Naive thymus-derived CD4-positive, alpha-beta T cell (primary cell): ENCODE measurements around the gene RAB11B. TPM values are rescaled to one million over a fixed set of nuclear protein-coding genes. Genes with fewer than 3 reads are reported as not detected.

Experiments used
- ATAC-seq: fragments of 150-1000 bp; cut with Tn5 transposase; 2 replicates; pipeline ENCODE4 v1.10.0; 2021; ENCODE audit warnings: mild to moderate bottlenecking, moderate library complexity
- CTCF ChIA-PET: fragments of 350-600 bp; sonication (Branson Sonifier 250); formaldehyde crosslinking; loops from one replicate; lab custom pipeline; 2021; ENCODE audit warnings: antibody characterized with exemption; lab: Charles Lee
- POLR2A ChIA-PET: fragments of 350-600 bp; sonication (Branson Sonifier 250); formaldehyde crosslinking; loops from one replicate; lab custom pipeline; 2021; ENCODE audit warnings: antibody characterized with exemption, inconsistent platforms; lab: Charles Lee
- DNase-seq, 9 donors: peaks; one replicate each; pipeline versions ENCODE4 v3.0.0 to v3.0.0-alpha.2; 2020 to 2022; ENCODE audit warnings: mixed read lengths in 1 of 9
- H3K27ac ChIP-seq: one replicate; pipeline ENCODE4 v1.7.0; 2013; ENCODE audit warnings: mild to moderate bottlenecking, low read depth, low read length, moderate library complexity
- H3K27me3 ChIP-seq, 2 donors: one replicate each; pipeline ENCODE4 v1.7.0; 2013; ENCODE audit warnings: low read length in 2 of 2, mild to moderate bottlenecking in 2 of 2, moderate library complexity in 2 of 2; ENCODE audit not compliant: control insufficient read depth in 2 of 2, insufficient read depth in 2 of 2
- H3K36me3 ChIP-seq, 3 experiments: 1 replicate in 2 of 3; 2 replicates in 1 of 3; pipeline ENCODE4 v1.7.0; 2013; ENCODE audit warnings: low read length in 3 of 3, mild to moderate bottlenecking in 3 of 3, moderate library complexity in 1 of 3; ENCODE audit not compliant: insufficient read depth in 3 of 3, control insufficient read depth in 2 of 3
- H3K4me1 ChIP-seq, 2 donors: one replicate each; pipeline ENCODE4 v1.7.0; 2013; ENCODE audit warnings: low read length in 2 of 2, mild to moderate bottlenecking in 2 of 2, moderate library complexity in 1 of 2; ENCODE audit not compliant: control insufficient read depth in 2 of 2, insufficient read depth in 2 of 2
- H3K4me3 ChIP-seq: 2 replicates; pipeline ENCODE4 v1.7.0; 2013; ENCODE audit warnings: mild to moderate bottlenecking, low read length
- H3K9me3 ChIP-seq, 3 experiments: 1 replicate in 2 of 3; 2 replicates in 1 of 3; pipeline ENCODE4 v1.7.0; 2013; ENCODE audit warnings: low read length in 3 of 3; ENCODE audit not compliant: control insufficient read depth in 2 of 3
- H3K27ac Mint-ChIP-seq, 9 donors: one replicate each; pipeline ENCODE4 v1.8.0; 2020 to 2022; ENCODE audit warnings: mixed read lengths in 9 of 9, mild to moderate bottlenecking in 8 of 9, moderate library complexity in 5 of 9, inconsistent platforms in 2 of 9
- H3K27me3 Mint-ChIP-seq, 5 donors: one replicate each; pipeline ENCODE4 v1.8.0; 2021 to 2022; ENCODE audit warnings: mixed read lengths in 5 of 5, mild to moderate bottlenecking in 1 of 5
- H3K36me3 Mint-ChIP-seq, 5 donors: one replicate each; pipeline ENCODE4 v1.8.0; 2020 to 2022; ENCODE audit warnings: mixed read lengths in 5 of 5, mild to moderate bottlenecking in 3 of 5, inconsistent platforms in 1 of 5
- H3K4me1 Mint-ChIP-seq, 7 donors: one replicate each; pipeline ENCODE4 v1.8.0; 2020 to 2022; ENCODE audit warnings: mixed read lengths in 7 of 7, mild to moderate bottlenecking in 3 of 7, inconsistent platforms in 1 of 7
- H3K4me3 Mint-ChIP-seq, 10 donors: one replicate each; pipeline ENCODE4 v1.8.0; 2020 to 2022; ENCODE audit warnings: mild to moderate bottlenecking in 10 of 10, mixed read lengths in 10 of 10, moderate library complexity in 6 of 10, inconsistent platforms in 2 of 10
- H3K9me3 Mint-ChIP-seq, 11 donors: one replicate each; pipeline ENCODE4 v1.8.0; 2020 to 2022; ENCODE audit warnings: mixed read lengths in 11 of 11, mild to moderate bottlenecking in 4 of 11, inconsistent platforms in 1 of 11, moderate library complexity in 1 of 11
- intact Hi-C, 2 donors: fragments of 100-400 bp; cut with micrococcal nuclease; formaldehyde crosslinking; loops; one replicate each; pipeline ENCODE4 v1.15.1; 2023
- polyA plus RNA-seq, 2 donors: library from polyadenylated mRNA; unstranded; fragments of 300-500 nt; fragmentation: Illumina TruSeq; gene quantifications; one replicate each; pipeline ENCODE4 v1.2.3, GENCODE V29; 2021
- total RNA-seq, 6 experiments: library from RNA in 5 of 6; stranded (reverse) in 5 of 6; gene quantifications; 1 replicate in 5 of 6; 2 replicates in 1 of 6; pipeline ENCODE4 v1.2.3 and lab custom pipeline; 2021 to 2026

The RAB11B gene
- total and polyA plus RNA-seq, 7 experiments from 2014 or later = 53.1 to 113 (median 95.3) TPM

DNA sequence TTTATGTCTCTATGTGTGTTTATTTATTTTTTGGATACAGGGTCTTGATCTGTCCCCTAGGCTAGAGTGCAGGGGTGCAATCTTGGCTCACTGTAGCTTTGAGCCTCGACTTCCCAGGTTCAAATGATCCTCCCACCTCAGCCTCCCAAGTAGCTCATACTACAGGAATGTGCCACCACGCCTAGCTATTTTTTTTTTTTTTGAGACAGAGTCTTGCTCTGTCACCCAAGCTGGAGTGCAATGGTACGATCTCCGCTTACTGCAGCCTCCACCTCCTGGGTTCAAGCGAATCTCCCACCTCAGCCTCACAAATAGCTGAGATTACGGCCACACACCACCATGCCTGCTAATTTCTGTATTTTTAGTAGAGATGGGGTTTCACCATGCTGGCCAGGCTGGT is 31.2 kb upstream of the RAB11B start:
- peaks cover 4 to 26% (median 12%) of the 10 kb centered on the region in 5 donors for H3K27me3 Mint-ChIP-seq
- no peaks in the 10 kb centered on the region for H3K4me1 ChIP-seq
- peaks cover 0 to 4% of the 10 kb centered on the region in 2 donors for H3K27me3 ChIP-seq
- no peak overlapping the region for H3K27ac Mint-ChIP-seq
- H3K4me3 ChIP-seq = no peak overlapping the region
- H3K27ac ChIP-seq = no peak overlapping the region
- no peak for DNase-seq
- no peak overlapping the region for H3K4me3 Mint-ChIP-seq
- H3K36me3 ChIP-seq = no peaks in the 10 kb centered on the region
- intact Hi-C loops = loop anchor here in 1 of 2 donors (10.0 kb wide), 1 partner anchor 126 kb away; no protein-coding TSS in a partner anchor
- POLR2A ChIA-PET = interaction anchor here (0.8 kb wide), 1 partner anchor 18 kb away, joined by 3 read pairs; no protein-coding TSS in a partner anchor
- H3K4me1 Mint-ChIP-seq = peaks cover 7 to 23% (median 10%) of the 10 kb centered on the region in 7 donors
- H3K36me3 Mint-ChIP-seq = no peaks in the 10 kb centered on the region
- peaks cover 0 to 3% (median 0%) of the 10 kb centered on the region in 11 donors for H3K9me3 Mint-ChIP-seq
- CTCF ChIA-PET = interaction anchor here (0.7 kb wide), 2 partner anchors 266 to 286 kb away, joined by 3 to 4 read pairs; no protein-coding TSS in a partner anchor
- ATAC-seq = no peak
- no peaks in the 10 kb centered on the region for H3K9me3 ChIP-seq

DNA sequence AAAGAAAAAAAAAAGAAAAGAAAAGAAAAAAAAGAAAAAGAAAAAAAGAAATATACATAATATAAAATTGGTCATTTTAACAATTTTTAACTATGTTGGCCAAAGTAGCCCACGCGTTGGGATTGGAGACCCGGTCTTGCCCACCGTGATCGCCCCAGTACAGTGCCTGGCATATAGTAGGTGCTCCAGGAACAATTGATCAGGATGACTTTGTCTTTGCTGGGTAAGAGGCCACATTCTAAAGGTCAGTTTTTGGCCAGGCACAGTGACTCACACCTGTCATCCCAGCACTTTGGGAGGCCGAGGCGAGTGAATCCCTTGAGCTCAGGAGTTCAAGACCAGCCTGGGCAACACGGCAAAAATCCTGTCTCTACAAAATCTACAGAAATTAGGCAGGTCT is 30.0 kb upstream of the RAB11B start:
- intact Hi-C loops = no loop called here
- ChIA-PET POLR2A (no interaction called here), CTCF (no interaction called here)
- H3K4me3 ChIP-seq = no peak overlapping the region
- ATAC-seq = no peak
- peaks cover 7 to 23% (median 10%) of the 10 kb centered on the region in 7 donors for H3K4me1 Mint-ChIP-seq
- H3K27ac Mint-ChIP-seq = no peak overlapping the region
- no peaks in the 10 kb centered on the region for H3K4me1 ChIP-seq
- peaks cover 4 to 25% (median 14%) of the 10 kb centered on the region in 5 donors for H3K27me3 Mint-ChIP-seq
- H3K9me3 ChIP-seq = no peaks in the 10 kb centered on the region
- no peaks in the 10 kb centered on the region for H3K36me3 Mint-ChIP-seq
- no peak for DNase-seq
- peaks cover 0 to 4% of the 10 kb centered on the region in 2 donors for H3K27me3 ChIP-seq
- no peak overlapping the region for H3K27ac ChIP-seq
- no peaks in the 10 kb centered on the region for H3K36me3 ChIP-seq
- H3K4me3 Mint-ChIP-seq = no peak overlapping the region
- H3K9me3 Mint-ChIP-seq = peaks cover 0 to 3% (median 0%) of the 10 kb centered on the region in 11 donors

DNA sequence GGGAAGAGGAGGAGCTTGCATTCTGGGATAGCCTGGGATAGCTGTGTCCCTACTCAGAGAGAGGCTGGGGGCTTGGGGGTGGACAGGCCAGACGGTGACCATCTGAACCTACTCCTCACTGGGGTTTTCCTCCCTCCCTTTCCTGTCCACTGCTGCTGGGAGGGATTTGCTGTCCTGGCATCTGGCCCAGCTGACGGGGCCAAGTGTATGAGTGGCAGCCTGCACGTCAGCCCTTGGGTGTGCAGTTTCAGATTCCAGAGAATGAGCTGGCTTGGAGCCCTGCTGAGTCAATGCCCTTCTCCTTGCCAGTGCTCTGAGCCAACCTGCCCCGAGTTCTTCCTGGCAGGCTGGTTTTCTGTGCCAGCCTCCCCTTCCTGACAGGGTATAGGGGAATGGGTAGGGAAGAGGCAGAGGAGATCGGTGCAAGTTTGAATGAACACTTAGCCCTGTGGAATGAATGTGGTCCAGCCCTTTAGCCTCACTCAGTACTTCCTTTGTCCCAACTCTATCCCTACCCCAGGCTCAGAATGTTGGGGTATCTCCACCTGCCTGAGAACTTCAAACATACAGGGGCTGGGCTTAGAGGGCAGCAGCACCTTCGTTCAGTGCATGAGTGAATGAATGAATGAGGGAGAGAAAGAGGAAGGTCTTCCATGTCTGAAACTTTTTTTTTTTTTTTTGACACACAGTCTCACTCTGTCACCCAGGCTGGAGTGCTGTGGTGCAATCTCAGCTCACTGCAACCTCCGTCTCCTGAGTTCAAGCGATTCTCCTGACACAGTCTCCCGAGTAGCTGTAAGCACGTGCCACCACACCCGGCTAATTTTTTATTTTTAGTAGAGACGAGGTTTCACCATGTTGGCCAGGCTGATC is 28.0 kb upstream of the RAB11B start:
- ATAC-seq = peak; percentile 55
- peaks cover 0 to 4% of the 10 kb centered on the region in 2 donors for H3K27me3 ChIP-seq
- intact Hi-C loops = no loop called here
- H3K27ac ChIP-seq = no peak overlapping the region
- H3K4me3 Mint-ChIP-seq = peak overlapping the region in 4 of 10 donors; percentile 25 to 45 (median 39)
- ChIA-PET CTCF (interaction anchor here (1.6 kb wide), 1 partner anchor 8 kb away, joined by 4 read pairs; no protein-coding TSS in a partner anchor), POLR2A (interaction anchor here (0.7 to 1.0 kb wide), 3 partner anchors 8 to 76 kb away, joined by 3 to 4 read pairs (median 3); no protein-coding TSS in a partner anchor)
- no peak overlapping the region for H3K27ac Mint-ChIP-seq
- H3K4me1 ChIP-seq = no peaks in the 10 kb centered on the region
- no peak overlapping the region for H3K4me3 ChIP-seq
- DNase-seq = no peak
- no peaks in the 10 kb centered on the region for H3K9me3 ChIP-seq
- H3K9me3 Mint-ChIP-seq = no peaks in the 10 kb centered on the region
- H3K4me1 Mint-ChIP-seq = peaks cover 7 to 17% (median 10%) of the 10 kb centered on the region in 7 donors
- H3K36me3 Mint-ChIP-seq = peaks cover 0 to 2% (median 0%) of the 10 kb centered on the region in 5 donors
- H3K36me3 ChIP-seq = no peaks in the 10 kb centered on the region
- peaks cover 15 to 35% (median 30%) of the 10 kb centered on the region in 5 donors for H3K27me3 Mint-ChIP-seq

DNA sequence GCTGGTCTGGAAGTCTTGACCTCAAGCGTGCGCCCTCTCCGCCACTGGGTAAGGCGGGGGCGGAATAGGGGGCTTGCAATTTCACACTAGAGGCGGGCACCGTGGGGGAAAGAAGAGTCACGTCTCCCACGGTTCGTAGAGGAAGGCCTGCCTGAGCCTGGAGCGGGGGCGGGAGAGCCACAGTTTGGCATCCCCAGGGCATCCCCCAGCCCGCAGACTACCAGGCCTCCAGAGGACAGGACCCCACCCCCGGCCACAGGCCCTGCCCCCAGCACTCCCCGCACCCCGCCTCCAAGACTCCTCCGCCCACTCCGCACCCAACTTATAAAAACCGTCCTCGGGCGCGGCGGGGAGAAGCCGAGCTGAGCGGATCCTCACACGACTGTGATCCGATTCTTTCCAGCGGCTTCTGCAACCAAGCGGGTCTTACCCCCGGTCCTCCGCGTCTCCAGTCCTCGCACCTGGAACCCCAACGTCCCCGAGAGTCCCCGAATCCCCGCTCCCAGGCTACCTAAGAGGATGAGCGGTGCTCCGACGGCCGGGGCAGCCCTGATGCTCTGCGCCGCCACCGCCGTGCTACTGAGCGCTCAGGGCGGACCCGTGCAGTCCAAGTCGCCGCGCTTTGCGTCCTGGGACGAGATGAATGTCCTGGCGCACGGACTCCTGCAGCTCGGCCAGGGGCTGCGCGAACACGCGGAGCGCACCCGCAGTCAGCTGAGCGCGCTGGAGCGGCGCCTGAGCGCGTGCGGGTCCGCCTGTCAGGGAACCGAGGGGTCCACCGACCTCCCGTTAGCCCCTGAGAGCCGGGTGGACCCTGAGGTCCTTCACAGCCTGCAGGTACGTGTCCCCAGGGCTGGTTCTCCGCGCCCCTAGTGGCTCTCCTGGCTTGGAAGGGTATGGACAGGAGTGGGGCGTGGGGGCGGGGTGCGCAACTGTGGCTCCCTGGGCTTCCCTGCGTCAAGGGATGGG is 26.1 kb upstream of the RAB11B start, which contains the start of gene ANGPTL4:
Gene ANGPTL4, plus strand, starts transcription at position 353 of the 969 bp plus-strand sequence. Its CDS starts 167 bp downstream, at position 520.
- Mint-ChIP-seq H3K4me1 (peaks cover 7 to 21% (median 13%) of the 10 kb centered on the region in 7 donors), H3K9me3 (no peaks in the 10 kb centered on the region), H3K4me3 (peak within 1 kb of the TSS; percentile 44 to 94 (median 87)), H3K36me3 (peaks cover 0 to 6% (median 2%) of the 10 kb centered on the region in 5 donors), H3K27ac (peak within 1 kb of the TSS in 7 of 9 donors; percentile 48 to 88 (median 57)), H3K27me3 (peaks cover 33 to 48% (median 38%) of the 10 kb centered on the region in 5 donors)
- no peak within 1 kb of the TSS for H3K27ac ChIP-seq
- ATAC-seq (peak; percentile 82), DNase-seq (peak in 7 of 9 donors; percentile 11 to 79 (median 28))
- intact Hi-C loops = loop anchor here (1.0 kb wide), 2 partner anchors 10 to 26 kb away; partner anchors contain the start of gene RAB11B (in 1 of the 2)
- no peaks in the 10 kb centered on the region for H3K36me3 ChIP-seq
- ChIA-PET POLR2A (no interaction called here), CTCF (interaction anchor here (0.7 to 1.6 kb wide), 2 partner anchors 10 to 84 kb away, joined by 4 read pairs; no protein-coding TSS in a partner anchor)
- no peaks in the 10 kb centered on the region for H3K9me3 ChIP-seq
- peak within 1 kb of the TSS; percentile 13 for H3K4me3 ChIP-seq
- H3K4me1 ChIP-seq = no peaks in the 10 kb centered on the region
- H3K27me3 ChIP-seq = peaks cover 0 to 4% of the 10 kb centered on the region in 2 donors

DNA sequence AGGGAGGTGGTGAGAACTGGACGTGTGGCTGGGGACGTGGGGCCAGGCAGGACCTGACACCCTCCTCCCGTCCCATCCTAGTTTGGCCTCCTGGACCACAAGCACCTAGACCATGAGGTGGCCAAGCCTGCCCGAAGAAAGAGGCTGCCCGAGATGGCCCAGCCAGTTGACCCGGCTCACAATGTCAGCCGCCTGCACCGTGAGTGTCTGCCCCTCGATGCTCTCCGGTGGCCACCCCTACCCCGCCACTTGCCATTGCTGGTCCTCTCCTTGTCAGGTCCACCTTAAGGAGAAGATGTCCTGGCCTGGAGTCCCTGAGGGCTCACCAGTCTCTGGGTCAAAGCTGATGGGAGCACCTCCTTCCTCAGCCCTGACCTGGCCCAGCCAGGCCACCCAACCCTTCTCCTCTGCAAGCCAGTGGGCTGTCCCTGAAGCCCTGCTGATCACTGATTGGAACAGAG is 24.0 kb upstream of the RAB11B start:
- CTCF ChIA-PET = interaction anchor here (0.5 kb wide), 1 partner anchor 29 kb away, joined by 4 read pairs; no protein-coding TSS in a partner anchor
- no peak for ATAC-seq
- peaks cover 33 to 48% (median 38%) of the 10 kb centered on the region in 5 donors for H3K27me3 Mint-ChIP-seq
- no peaks in the 10 kb centered on the region for H3K9me3 ChIP-seq
- intact Hi-C loops = no loop called here
- no peaks in the 10 kb centered on the region for H3K4me1 ChIP-seq
- no peak overlapping the region for H3K27ac ChIP-seq
- peak overlapping the region in 1 of 10 donors; percentile 3 for H3K4me3 Mint-ChIP-seq
- no peaks in the 10 kb centered on the region for H3K36me3 ChIP-seq
- no peak for DNase-seq
- no peak overlapping the region for H3K4me3 ChIP-seq
- peaks cover 0 to 6% (median 2%) of the 10 kb centered on the region in 5 donors for H3K36me3 Mint-ChIP-seq
- H3K27ac Mint-ChIP-seq = no peak overlapping the region
- H3K27me3 ChIP-seq = peaks cover 0 to 4% of the 10 kb centered on the region in 2 donors
- POLR2A ChIA-PET = no interaction called here
- peaks cover 7 to 21% (median 13%) of the 10 kb centered on the region in 7 donors for H3K4me1 Mint-ChIP-seq
- no peaks in the 10 kb centered on the region for H3K9me3 Mint-ChIP-seq
